Type B pancreatic cell (in vitro differentiated cells): ENCODE results near the gene SLC8A1. TPM values are rescaled to one million over a fixed set of nuclear protein-coding genes. Genes with fewer than 3 reads are reported as not detected.

Experiments used
- DNase-seq: peaks from one replicate; pipeline ENCODE4 v3.0.0; 2021; ENCODE audit warnings: mixed read lengths; ENCODE audit not compliant: unreplicated experiment; ENCODE audit errors: extremely low spot score
- H3K27ac Mint-ChIP-seq: 2 replicates; pipeline ENCODE4 v1.8.0; 2021; ENCODE audit warnings: mild to moderate bottlenecking, mixed read lengths
- H3K27me3 Mint-ChIP-seq: 2 replicates; pipeline ENCODE4 v1.8.0; 2021; ENCODE audit warnings: mixed read lengths
- H3K36me3 Mint-ChIP-seq: 2 replicates; pipeline ENCODE4 v1.8.0; 2021; ENCODE audit warnings: mixed read lengths
- H3K4me1 Mint-ChIP-seq: one replicate; pipeline ENCODE4 v1.8.0; 2021; ENCODE audit warnings: mixed read lengths; ENCODE audit not compliant: unreplicated experiment
- H3K4me3 Mint-ChIP-seq: 2 replicates; pipeline ENCODE4 v1.8.0; 2021; ENCODE audit warnings: mild to moderate bottlenecking, mixed read lengths
- H3K9me3 Mint-ChIP-seq: 2 replicates; pipeline ENCODE4 v1.8.0; 2021; ENCODE audit warnings: mixed read lengths
- CTCF ChIP-seq: fragments of 200-600 bp; sonication (generic); conservative IDR thresholded peaks from 2 replicates; pipeline ENCODE4 v1.5.0; 2021; ENCODE audit warnings: antibody characterized with exemption, mild to moderate bottlenecking
- total RNA-seq: library from RNA; stranded (reverse); gene quantifications from 2 replicates; pipeline ENCODE4 v1.2.1, GENCODE V29; 2021; ENCODE audit warnings: low replicate concordance

The SLC8A1 gene
- total RNA-seq, 1 donor from 2014 or later = 42.1 TPM

- peaks cover 27% of the 10 kb centered on the region for H3K4me1 Mint-ChIP-seq
- H3K9me3 Mint-ChIP-seq = peaks cover 4% of the 10 kb centered on the region
- TF ChIP-seq CTCF = no peak
- H3K4me3 Mint-ChIP-seq = no peak overlapping the region
- H3K27ac Mint-ChIP-seq = no peak overlapping the region
- H3K36me3 Mint-ChIP-seq = no peaks in the 10 kb centered on the region
- H3K27me3 Mint-ChIP-seq = peaks cover 33% of the 10 kb centered on the region
- no peak for DNase-seq
These were observed 19.2 kb upstream of the SLC8A1 start for GRCh38 chr2:40470822-40471813.

- H3K4me1 Mint-ChIP-seq = peaks cover 23% of the 10 kb centered on the region
- no peaks in the 10 kb centered on the region for H3K36me3 Mint-ChIP-seq
- H3K4me3 Mint-ChIP-seq = no peak overlapping the region
- DNase-seq = no peak
- no peaks in the 10 kb centered on the region for H3K9me3 Mint-ChIP-seq
- peaks cover 29% of the 10 kb centered on the region for H3K27me3 Mint-ChIP-seq
- no peak overlapping the region for H3K27ac Mint-ChIP-seq
- peak; percentile 18 for TF ChIP-seq CTCF
These were observed 15.2 kb upstream of the SLC8A1 start for GRCh38 chr2:40466935-40467572.

GRCh38 chr2:40466332-40466906 lies 14.5 kb upstream of the SLC8A1 start:
- peaks cover 25% of the 10 kb centered on the region for H3K27me3 Mint-ChIP-seq
- no peak for DNase-seq
- H3K36me3 Mint-ChIP-seq = no peaks in the 10 kb centered on the region
- H3K27ac Mint-ChIP-seq = no peak overlapping the region
- no peak for TF ChIP-seq CTCF
- peaks cover 17% of the 10 kb centered on the region for H3K4me1 Mint-ChIP-seq
- H3K9me3 Mint-ChIP-seq = no peaks in the 10 kb centered on the region
- H3K4me3 Mint-ChIP-seq = no peak overlapping the region

GRCh38 chr2:40463112-40463511 lies 11.2 kb upstream of the SLC8A1 start:
- Mint-ChIP-seq H3K4me1 (peaks cover 14% of the 10 kb centered on the region), H3K27ac (no peak overlapping the region), H3K27me3 (peaks cover 26% of the 10 kb centered on the region), H3K4me3 (no peak overlapping the region), H3K9me3 (no peaks in the 10 kb centered on the region), H3K36me3 (no peaks in the 10 kb centered on the region)
- no peak for TF ChIP-seq CTCF
- no peak for DNase-seq

GRCh38 chr2:40458271-40458794 lies 6.4 kb upstream of the SLC8A1 start:
- Mint-ChIP-seq H3K36me3 (no peaks in the 10 kb centered on the region), H3K4me3 (no peak overlapping the region)
- DNase-seq = no peak

More at GRCh38 chr2:40458271-40458794, 6.4 kb upstream of the SLC8A1 start:
- H3K27ac Mint-ChIP-seq = no peak overlapping the region
- H3K9me3 Mint-ChIP-seq = no peaks in the 10 kb centered on the region
- H3K4me1 Mint-ChIP-seq = peaks cover 10% of the 10 kb centered on the region
- peaks cover 22% of the 10 kb centered on the region for H3K27me3 Mint-ChIP-seq
- no peak for TF ChIP-seq CTCF
